Adrenal gland (tissue), 12 donors: ENCODE results near the gene ACVR2B. TPM values are rescaled to one million over a fixed set of nuclear protein-coding genes. Genes with fewer than 3 reads are reported as not detected.
A peak's percentile ranks its signal among the peaks of the same experiment; 100 is the strongest.

ENCODE experiments used
- DNase-seq, 7 donors: peaks; one replicate each; pipeline ENCODE4 v3.0.0-alpha.2; 2019 to 2020
- H3K27ac ChIP-seq, 5 donors: fragments of 200-600 bp; sonication (generic) in 4 of 5; 1 replicate in 3 of 5; 2 replicates in 2 of 5; pipeline versions ENCODE4 v1.5.1 to v1.8.0; 2016 to 2020; ENCODE audit warnings: mild to moderate bottlenecking in 1 of 5
- H3K27me3 ChIP-seq: fragments of 200-600 bp; 2 replicates; pipeline ENCODE4 v1.8.0; 2021
- H3K36me3 ChIP-seq, 2 donors: fragments of 200-600 bp; replicated peaks in 1 of 2; 1 replicate in 1 of 2; 2 replicates in 1 of 2; pipeline versions ENCODE4 v1.5.1 to v1.8.0; 2018 to 2022
- H3K4me1 ChIP-seq, 2 donors: fragments of 200-600 bp; replicated peaks in 1 of 2; 1 replicate in 1 of 2; 2 replicates in 1 of 2; pipeline versions ENCODE4 v1.5.1 to v1.8.0; 2018 to 2021
- H3K4me3 ChIP-seq, 4 donors: fragments of 200-600 bp; sonication (generic) in 3 of 4; one replicate each; pipeline ENCODE4 v1.5.1; 2016 to 2018
- H3K9me3 ChIP-seq, 3 donors: fragments of 200-600 bp; sonication (generic) in 1 of 3; replicated peaks in 1 of 3; 1 replicate in 2 of 3; 2 replicates in 1 of 3; pipeline versions ENCODE4 v1.5.1 to v1.8.0; 2016 to 2021
- CTCF ChIP-seq, 6 experiments: fragments of 450-650 bp in 4 of 6; fragments of 200-600 bp in 2 of 6; sonication (generic) in 1 of 6; IDR thresholded peaks; 1 replicate in 5 of 6; 2 replicates in 1 of 6; pipeline versions ENCODE4 v1.5.1 to v1.8.0; 2016 to 2021; ENCODE audit warnings: antibody characterized with exemption in 6 of 6, mild to moderate bottlenecking in 2 of 6, moderate library complexity in 1 of 6
- POLR2A ChIP-seq, 2 donors: fragments of 450-650 bp; IDR thresholded peaks; one replicate each; pipeline ENCODE4 v1.6.1; 2017; ENCODE audit warnings: antibody characterized with exemption in 2 of 2, mild to moderate bottlenecking in 2 of 2, moderate library complexity in 1 of 2
- WGBS, 4 donors: extraction: QIAGEN DNeasy Blood & Tissue Kit in 2 of 4; methylation state at CpG; one replicate each; pipeline versions ENCODE4 v1.1.5 to v1.1.7; 2013 to 2017; 5-methylcytosine and 5-hydroxymethylcytosine counted together
- intact Hi-C, 2 donors: fragments of 100-400 bp; cut with DNase I; formaldehyde crosslinking; loops; one replicate each; pipeline versions ENCODE4 v1.14.1 to v1.15.0; 2022 to 2023
- polyA plus RNA-seq, 3 donors: library from polyadenylated mRNA; stranded (reverse); fragments of 200-250 nt in 2 of 3; fragments of 350-450 nt in 1 of 3; fragmentation: Illumina TruSeq in 1 of 3; extraction: RNeasy Lipid Tissue Mini Kit (QIAGEN cat#74804) in 1 of 3; gene quantifications; one replicate each; pipeline ENCODE4 v1.2.3, GENCODE V29; 2013 to 2014
- total RNA-seq, 9 donors: library from RNA; depleted of rRNA in 4 of 9; stranded (reverse); fragments of >200 nt in 4 of 9; fragments of 120-200 nt in 1 of 9; fragmentation: NEBNext Ultra II Directional in 1 of 9; extraction: Animal tissue kit (Norgen Biotek cat#: 25700) in 1 of 9; gene quantifications; one replicate each; pipeline versions ENCODE4 v1.1.0 to v1.2.4, GENCODE V29; 2013 to 2023
- donor health status: healthy with polysubstance abuse.
- donor health status: Bipolar disorder and iron deficiency.
- donor health status: DM: yes; HTN: yes; CAD: no.
- donor health status: DM: no; HTN: no; CAD: no.
- donor health status: DM: no; HTN: no; CAD: no.
- donor health status: DM: yes; HTN: yes; CAD: no.

The ACVR2B gene
- total and polyA plus RNA-seq, 12 donors = 1.8 to 20.2 (median 11.6) TPM

DNA sequence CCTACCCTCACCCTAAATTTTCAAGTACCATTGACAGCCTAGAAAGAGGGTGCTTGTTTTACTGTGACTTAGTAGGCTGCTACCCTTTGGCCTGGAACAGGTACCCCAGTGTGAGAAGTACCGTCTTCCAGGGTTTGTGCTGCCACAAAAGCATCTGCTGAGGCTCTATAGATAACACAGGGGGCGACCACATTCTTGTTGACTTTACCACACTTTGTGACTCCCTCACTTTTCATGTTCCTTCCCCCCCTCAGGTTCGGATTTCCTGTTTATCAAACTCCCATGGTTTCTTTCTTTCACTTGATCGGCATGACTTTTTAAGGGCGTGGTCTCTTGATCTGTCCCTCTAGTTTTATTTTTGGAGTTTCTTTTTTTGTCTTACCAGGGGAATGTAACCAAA, 66.0 kb downstream of the ACVR2B start:
- no peak for DNase-seq
- 57 to 71% (median 69%) methylated on average over 5 of the region's 5 CpGs for WGBS, 4 donors
- Histone ChIP-seq H3K27ac (no peak overlapping the region), H3K4me3 (no peak overlapping the region), H3K9me3 (no peaks in the 10 kb centered on the region), H3K27me3 (no peaks in the 10 kb centered on the region), H3K36me3 (peaks cover 0 to 18% of the 10 kb centered on the region in 2 donors), H3K4me1 (no peaks in the 10 kb centered on the region)
- intact Hi-C loops = loop anchor here (5.0 to 10.0 kb wide), 3 partner anchors 128 to 485 kb away; partner anchors contain the start of gene SCN5A (in 1 of the 2)
- no peak for TF ChIP-seq POLR2A (IDR thresholded peaks at IDR 0.05)
- no peak for TF ChIP-seq CTCF (IDR thresholded peaks at IDR 0.05)

GRCh38 chr3:38521391-38521987, 67.8 kb downstream of the ACVR2B start:
- Histone ChIP-seq H3K36me3 (peaks cover 0 to 30% of the 10 kb centered on the region in 2 donors), H3K27ac (no peak overlapping the region), H3K4me1 (no peaks in the 10 kb centered on the region), H3K4me3 (no peak overlapping the region), H3K9me3 (no peaks in the 10 kb centered on the region), H3K27me3 (no peaks in the 10 kb centered on the region)
- intact Hi-C loops = loop anchor here (10.0 kb wide), 2 partner anchors 133 to 483 kb away; no protein-coding TSS in a partner anchor
- peak; percentile 54 to 90 (median 72) for DNase-seq
- TF ChIP-seq CTCF (IDR thresholded peaks at IDR 0.05) (peak; percentile 81 to 94 (median 86)), POLR2A (IDR thresholded peaks at IDR 0.05) (no peak)
- 2 to 4% (median 3%) methylated on average over 5 of the region's 5 CpGs for WGBS, 4 donors

- Histone ChIP-seq H3K27me3 (no peaks in the 10 kb centered on the region), H3K4me1 (no peaks in the 10 kb centered on the region), H3K4me3 (no peak overlapping the region), H3K36me3 (peaks cover 0 to 30% of the 10 kb centered on the region in 2 donors), H3K9me3 (no peaks in the 10 kb centered on the region), H3K27ac (no peak overlapping the region)
- no peak for DNase-seq
- intact Hi-C loops = loop anchor here (10.0 kb wide), 2 partner anchors 133 to 483 kb away; no protein-coding TSS in a partner anchor
- TF ChIP-seq POLR2A (IDR thresholded peaks at IDR 0.05) = no peak
- TF ChIP-seq CTCF (IDR thresholded peaks at IDR 0.05) = no peak
- 82 to 87% (median 83%) methylated on average over 6 of the region's 6 CpGs for WGBS, 4 donors
Observed at GRCh38 chr3:38522002-38522401, 68.3 kb downstream of the ACVR2B start.

- Histone ChIP-seq H3K4me1 (no peaks in the 10 kb centered on the region), H3K27ac (no peak overlapping the region), H3K27me3 (no peaks in the 10 kb centered on the region), H3K4me3 (no peak overlapping the region), H3K9me3 (no peaks in the 10 kb centered on the region), H3K36me3 (peaks cover 0 to 25% of the 10 kb centered on the region in 2 donors)
- TF ChIP-seq POLR2A (IDR thresholded peaks at IDR 0.05) (no peak), CTCF (IDR thresholded peaks at IDR 0.05) (no peak)
- 87 to 90% (median 89%) methylated on average over 5 of the region's 5 CpGs for WGBS, 4 donors
- intact Hi-C loops = loop anchor here (10.0 kb wide), 2 partner anchors 131 to 481 kb away; no protein-coding TSS in a partner anchor
- no peak for DNase-seq
Observed at GRCh38 chr3:38524141-38524739, 70.5 kb downstream of the ACVR2B start.
